Endothelial cell of umbilical vein (primary cell): ENCODE measurements around the gene ACADVL. TPM values are rescaled to one million over a fixed set of nuclear protein-coding genes. Genes with fewer than 3 reads are reported as not detected.

ENCODE experiments used
- BruUV-seq: library from RNA; stranded (reverse); fragments of 400-500 nt; replicated peaks from 2 replicates; lab custom pipeline; 2021; lab: Mats Ljungman, UMichigan
- CTCF ChIA-PET: fragments of 300-600, 350-600 bp; sonication (Branson Sonifier 250); formaldehyde crosslinking; loops from one replicate; lab custom pipeline; 2021; ENCODE audit warnings: antibody characterized with exemption, inconsistent platforms; lab: Charles Lee
- POLR2A ChIA-PET: fragments of 300-600, 350-600 bp; sonication (Branson Sonifier 250); formaldehyde crosslinking; loops from one replicate; lab custom pipeline; 2021; ENCODE audit warnings: antibody characterized with exemption, inconsistent platforms; lab: Charles Lee
- DNase-seq: peaks from one replicate; pipeline ENCODE4 v3.0.0-alpha.2; 2011; ENCODE audit warnings: low read depth, low spot score
- FAIRE-seq: peaks from 2 replicates; lab custom pipeline; 2011; peaks lifted over from hg19 to GRCh38; lab: Jason Lieb, UNC
- H2AFZ ChIP-seq: 2 replicates; pipeline ENCODE4 v1.6.0; 2012; ENCODE audit warnings: low read depth, low read length, control low read depth, inconsistent platforms
- H3K27ac ChIP-seq: 2 replicates; pipeline ENCODE4 v1.5.1; 2011; ENCODE audit warnings: low read depth, mild to moderate bottlenecking, control low read depth, low read length, moderate library complexity; ENCODE audit not compliant: insufficient read depth
- H3K27me3 ChIP-seq, 2 experiments: 2 replicates each; pipeline versions ENCODE4 v1.6.0 to v1.6.1; 2011; ENCODE audit warnings: low read length in 2 of 2, mixed read lengths in 1 of 2; ENCODE audit not compliant: control insufficient read depth in 2 of 2, insufficient read depth in 2 of 2
- H3K36me3 ChIP-seq, 2 experiments: 2 replicates in 1 of 2; 3 replicates in 1 of 2; pipeline ENCODE4 v1.5.1; 2011; ENCODE audit warnings: low read length in 2 of 2, mild to moderate bottlenecking in 1 of 2, moderate library complexity in 1 of 2; ENCODE audit not compliant: control insufficient read depth in 2 of 2, insufficient read depth in 2 of 2; ENCODE audit errors: extremely low read depth in 1 of 2
- H3K4me1 ChIP-seq: 3 replicates; pipeline ENCODE4 v1.5.1; 2011; ENCODE audit warnings: mild to moderate bottlenecking, low read length; ENCODE audit not compliant: control insufficient read depth, insufficient read depth; ENCODE audit errors: extremely low read depth
- H3K4me2 ChIP-seq: 2 replicates; pipeline ENCODE4 v1.6.1; 2011; ENCODE audit warnings: low read length, control low read depth, mixed read lengths; ENCODE audit not compliant: insufficient read depth
- H3K4me3 ChIP-seq, 3 experiments: fragments of 200-600 bp in 1 of 3; sonication (generic), shearing (Covaris generic) in 1 of 3; replicated peaks in 1 of 3; 2 replicates each; pipeline ENCODE4 v1.5.1; 2011 to 2016; ENCODE audit warnings: control low read depth in 3 of 3, low read length in 3 of 3, mild to moderate bottlenecking in 2 of 3, inconsistent platforms in 1 of 3, low read depth in 1 of 3, moderate library complexity in 1 of 3; ENCODE audit not compliant: insufficient read depth in 1 of 3
- H3K79me2 ChIP-seq: 2 replicates; pipeline ENCODE4 v1.6.0; 2012; ENCODE audit warnings: low read length, inconsistent platforms; ENCODE audit not compliant: control insufficient read depth, insufficient read depth
- H3K9ac ChIP-seq: replicated peaks from 2 replicates; pipeline ENCODE3; 2011; ENCODE audit warnings: low read length, control low read depth; ENCODE audit not compliant: insufficient read depth; ENCODE audit errors: extremely low read depth
- H3K9me1 ChIP-seq: replicated peaks from 3 replicates; pipeline ENCODE4 v1.6.0; 2011; ENCODE audit warnings: mild to moderate bottlenecking, low read length; ENCODE audit not compliant: control insufficient read depth, insufficient read depth; ENCODE audit errors: extremely low read depth
- H3K9me3 ChIP-seq: replicated peaks from 2 replicates; pipeline ENCODE4 v1.5.1; 2012; ENCODE audit warnings: low read length, inconsistent platforms; ENCODE audit not compliant: control insufficient read depth, insufficient read depth
- H4K20me1 ChIP-seq: replicated peaks from 2 replicates; pipeline ENCODE3; 2011; ENCODE audit warnings: mild to moderate bottlenecking, low read length; ENCODE audit not compliant: control insufficient read depth, insufficient read depth; ENCODE audit errors: extremely low read depth
- CTCF ChIP-seq, 2 donors: IDR thresholded peaks; 1 replicate in 1 of 2; 2 replicates in 1 of 2; pipeline ENCODE4 v1.5.1; 2011; ENCODE audit warnings: low read length in 2 of 2, mild to moderate bottlenecking in 2 of 2, moderate library complexity in 2 of 2, control low read depth in 1 of 2, inconsistent platforms in 1 of 2, low read depth in 1 of 2; ENCODE audit not compliant: insufficient read depth in 1 of 2; ENCODE audit errors: extremely low read depth in 1 of 2
- EZH2 ChIP-seq: IDR thresholded peaks from 2 replicates; pipeline ENCODE4 v1.6.1; 2012; ENCODE audit warnings: borderline replicate concordance, low read depth, mild to moderate bottlenecking, moderate library complexity, low read length, inconsistent platforms; ENCODE audit not compliant: severe bottlenecking
- FOS ChIP-seq: IDR thresholded peaks from 2 replicates; pipeline ENCODE4 v1.6.1; 2011; ENCODE audit warnings: mild to moderate bottlenecking, low read length, moderate library complexity, borderline replicate concordance; ENCODE audit not compliant: insufficient read depth
- GATA2 ChIP-seq: IDR thresholded peaks from 2 replicates; pipeline ENCODE4 v1.7.0; 2011; ENCODE audit warnings: low read depth, mild to moderate bottlenecking, moderate library complexity, mixed read lengths, low read length; ENCODE audit not compliant: insufficient read length, insufficient read depth
- JUN ChIP-seq: IDR thresholded peaks from 2 replicates; pipeline ENCODE4 v1.6.1; 2011; ENCODE audit warnings: borderline replicate concordance, low read depth; ENCODE audit not compliant: insufficient read length, insufficient read depth
- MAX ChIP-seq: IDR thresholded peaks from 2 replicates; pipeline ENCODE4 v1.6.1; 2011; ENCODE audit not compliant: insufficient read depth, insufficient read length
- MYC ChIP-seq: IDR thresholded peaks from one replicate; pipeline ENCODE4 v1.6.1; 2011; ENCODE audit warnings: mild to moderate bottlenecking, low read depth, low read length
- POLR2A ChIP-seq: IDR thresholded peaks from 2 replicates; pipeline ENCODE4 v1.6.1; 2012; ENCODE audit warnings: low read depth, mild to moderate bottlenecking, control low read depth, low read length
- POLR2AphosphoS5 ChIP-seq: IDR thresholded peaks from 2 replicates; pipeline ENCODE4 v1.6.1; 2012; ENCODE audit warnings: low read depth, mild to moderate bottlenecking, control low read depth, low read length, moderate library complexity; ENCODE audit not compliant: insufficient read depth
- dilution Hi-C: fragments of 300-500 bp; cut with MboI; formaldehyde crosslinking; loops from one replicate; pipeline ENCODE4 v1.15.0; 2019; ENCODE audit warnings: low sequenced_read_pairs; ENCODE audit not compliant: extremely low pct_ligation_motif_present
- intact Hi-C: fragments of 100-400 bp; cut with micrococcal nuclease; formaldehyde crosslinking; loops from one replicate; pipeline ENCODE4 v1.10.0; 2022
- polyA plus RNA-seq, 4 experiments: library from polyadenylated mRNA; depleted of rRNA in 3 of 4; stranded (reverse) in 3 of 4; unstranded in 1 of 4; fragments of >200 nt; gene quantifications; 2 replicates each; pipeline versions ENCODE4 v1.2.1 to v1.2.3, GENCODE V29; 2011 to 2012; ENCODE audit warnings: missing spikeins in 1 of 4
- total RNA-seq: library from RNA; stranded (reverse); gene quantifications from 2 replicates; pipeline ENCODE4 v1.2.3, GENCODE V29; 2021

Gene ACADVL
- total and polyA plus RNA-seq, 2 donors (not counting 3 experiments of a cell fraction or from before 2014, with no cell fraction given) = 308 to 376 TPM

GRCh38 chr17:7208754-7209460 lies 10.8 kb upstream of the ACADVL start:
- H3K27ac ChIP-seq = no peak overlapping the region
- CTCF ChIA-PET = no interaction called here
- BruUV-seq = no TSS peak
- peaks cover 0 to 3% of the 10 kb centered on the region in 2 experiments for H3K36me3 ChIP-seq
- POLR2A ChIA-PET = no interaction called here
- intact Hi-C loops = no loop called here
- no peaks in the 10 kb centered on the region for H3K9me3 ChIP-seq
- H3K9me1 ChIP-seq = no peaks in the 10 kb centered on the region
- H4K20me1 ChIP-seq = no peaks in the 10 kb centered on the region
- H3K4me3 ChIP-seq = no peak overlapping the region
- H3K4me2 ChIP-seq = no peak overlapping the region
- no peak overlapping the region for H3K9ac ChIP-seq
- H3K27me3 ChIP-seq = no peaks in the 10 kb centered on the region
- dilution Hi-C loops = no loop called here
- FAIRE-seq (no peak), DNase-seq (no peak)
- H2AFZ ChIP-seq = no peak overlapping the region
- TF ChIP-seq MYC (no peak), FOS (no peak), MAX (no peak), POLR2AphosphoS5 (no peak), JUN (no peak)
- peaks cover 9% of the 10 kb centered on the region for H3K79me2 ChIP-seq
- peaks cover 11% of the 10 kb centered on the region for H3K4me1 ChIP-seq

DNA sequence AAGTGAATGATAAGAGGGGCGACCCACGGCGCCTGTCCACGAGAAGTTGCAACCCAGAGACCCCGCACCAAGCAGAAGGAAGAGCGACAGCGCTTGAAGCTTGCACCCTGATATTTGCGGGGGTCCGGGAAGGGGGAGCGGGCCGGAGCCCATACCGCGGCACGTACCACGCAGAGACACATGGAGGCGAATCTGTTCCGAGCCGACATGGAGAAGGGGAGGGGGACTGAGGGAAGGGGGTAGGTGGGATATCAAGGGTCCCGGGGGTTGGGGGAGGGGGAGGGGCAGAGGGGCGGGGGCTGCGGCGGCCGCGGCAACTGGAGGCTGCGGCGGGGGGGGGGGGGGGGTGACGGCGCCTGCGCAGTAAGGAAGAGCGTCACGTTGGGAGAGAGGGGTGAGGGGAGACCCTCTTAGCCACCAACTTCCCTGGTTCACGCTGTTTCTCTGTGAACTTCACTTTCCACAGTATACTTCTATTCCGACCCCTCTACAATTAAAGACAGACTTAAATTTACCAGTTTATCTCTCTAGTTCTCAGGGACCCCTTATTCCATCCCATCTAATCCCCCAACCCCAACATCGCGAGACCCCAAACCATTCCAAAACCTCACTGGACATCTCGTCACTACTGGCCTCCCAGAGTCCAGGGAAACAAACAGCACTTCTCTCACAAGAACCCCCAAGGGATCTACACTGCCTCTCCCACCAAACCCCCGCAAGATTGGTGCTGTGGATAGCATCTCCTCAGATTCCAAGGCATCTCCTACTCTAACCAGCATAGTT lies 8.1 kb upstream of the ACADVL start:
- no TSS peak for BruUV-seq
- FAIRE-seq = no peak

More for the DNA sequence above, 8.1 kb upstream of the ACADVL start:
- H3K9me3 ChIP-seq = no peaks in the 10 kb centered on the region
- TF ChIP-seq POLR2A = no peak
- no peak for TF ChIP-seq MYC
- TF ChIP-seq CTCF (IDR thresholded peaks at IDR 0.05; ENCODE audit: extremely low read depth in 1 of 2, insufficient read depth in 1 of 2, low read depth in 1 of 2, low read length in 2 of 2) = no peak
- no peak for TF ChIP-seq MAX
- no peak for TF ChIP-seq GATA2
- TF ChIP-seq EZH2 = no peak
- ChIA-PET CTCF (no interaction called here), POLR2A (no interaction called here)
- H3K4me1 ChIP-seq = peaks cover 26% of the 10 kb centered on the region
- peaks cover 0 to 3% of the 10 kb centered on the region in 2 experiments for H3K36me3 ChIP-seq
- H4K20me1 ChIP-seq = no peaks in the 10 kb centered on the region
- H3K27ac ChIP-seq = no peak overlapping the region
- dilution Hi-C loops = no loop called here
- H3K4me2 ChIP-seq = no peak overlapping the region
- no peak for DNase-seq
- H3K4me3 ChIP-seq = no peak overlapping the region
- no peaks in the 10 kb centered on the region for H3K9me1 ChIP-seq
- H3K9ac ChIP-seq = no peak overlapping the region
- no peak overlapping the region for H2AFZ ChIP-seq
- no peaks in the 10 kb centered on the region for H3K27me3 ChIP-seq
- H3K79me2 ChIP-seq = peaks cover 15% of the 10 kb centered on the region
- intact Hi-C loops = no loop called here
